Measurements from ENCODE around the gene SHFL.

- TF ChIP-seq CTCF (IDR thresholded peaks at IDR 0.05) (no peak), POLR2A (IDR thresholded peaks at IDR 0.05) (no peak), POLR2AphosphoS5 (IDR thresholded peaks at IDR 0.05) (no peak), EP300 (IDR thresholded peaks at IDR 0.05) (no peak)
Measured at GRCh38 chr19:10083911-10084310, 2.2 kb upstream of the SHFL start.
